B cell (primary cell): ENCODE data around the gene HOXA5.

ENCODE experiments used
- EZH2 ChIP-seq: IDR thresholded peaks from 2 replicates; pipeline ENCODE4 v1.6.1; 2012; ENCODE audit warnings: borderline replicate concordance, low read depth, mild to moderate bottlenecking, moderate library complexity, low read length; ENCODE audit not compliant: insufficient read depth, poor library complexity, severe bottlenecking
- TF ChIP-seq, protein P1 (sequence below): fragments of 200-600 bp; IDR thresholded peaks from one replicate; pipeline ENCODE4 v1.8.0; 2022; ENCODE audit warnings: antibody characterized with exemption, mild to moderate bottlenecking

DNA sequence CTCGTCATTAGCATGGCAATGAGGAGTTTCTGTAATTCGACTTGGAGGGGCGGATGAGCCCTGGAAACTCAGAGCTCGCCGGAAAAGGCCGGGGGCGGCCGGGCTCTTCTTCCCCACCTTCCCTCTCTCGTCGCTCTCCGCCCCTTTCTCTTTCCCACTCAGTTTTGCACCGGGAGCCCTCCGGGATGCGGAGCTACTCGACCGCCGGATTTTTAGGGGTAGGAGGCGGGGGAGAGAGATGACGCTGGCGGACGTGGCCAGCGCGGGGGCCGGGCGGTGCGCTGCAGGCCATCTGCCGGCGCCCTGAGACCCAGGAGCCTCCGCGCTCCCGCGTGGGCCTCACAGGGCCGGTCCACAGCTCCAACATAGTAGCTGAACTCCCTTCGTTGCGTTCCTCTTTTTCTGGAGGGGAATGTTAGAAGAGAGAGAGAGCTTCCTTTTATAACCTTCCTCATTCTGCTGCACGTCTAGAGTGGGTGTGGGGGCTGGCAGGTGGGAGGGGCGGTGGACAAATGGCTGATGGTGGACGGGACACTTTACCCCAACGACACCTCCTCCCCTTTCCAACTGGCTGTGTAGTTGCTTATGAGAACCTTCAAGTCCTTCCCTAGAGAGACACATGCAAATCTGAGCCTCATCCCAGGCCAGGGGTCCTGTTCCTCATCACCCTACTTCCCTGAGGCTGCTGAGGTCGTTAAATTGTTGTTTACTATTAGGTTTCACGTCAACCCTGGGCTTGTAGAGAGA, 46.5 kb downstream of the HOXA5 start:
- TF ChIP-seq, protein P1, sequence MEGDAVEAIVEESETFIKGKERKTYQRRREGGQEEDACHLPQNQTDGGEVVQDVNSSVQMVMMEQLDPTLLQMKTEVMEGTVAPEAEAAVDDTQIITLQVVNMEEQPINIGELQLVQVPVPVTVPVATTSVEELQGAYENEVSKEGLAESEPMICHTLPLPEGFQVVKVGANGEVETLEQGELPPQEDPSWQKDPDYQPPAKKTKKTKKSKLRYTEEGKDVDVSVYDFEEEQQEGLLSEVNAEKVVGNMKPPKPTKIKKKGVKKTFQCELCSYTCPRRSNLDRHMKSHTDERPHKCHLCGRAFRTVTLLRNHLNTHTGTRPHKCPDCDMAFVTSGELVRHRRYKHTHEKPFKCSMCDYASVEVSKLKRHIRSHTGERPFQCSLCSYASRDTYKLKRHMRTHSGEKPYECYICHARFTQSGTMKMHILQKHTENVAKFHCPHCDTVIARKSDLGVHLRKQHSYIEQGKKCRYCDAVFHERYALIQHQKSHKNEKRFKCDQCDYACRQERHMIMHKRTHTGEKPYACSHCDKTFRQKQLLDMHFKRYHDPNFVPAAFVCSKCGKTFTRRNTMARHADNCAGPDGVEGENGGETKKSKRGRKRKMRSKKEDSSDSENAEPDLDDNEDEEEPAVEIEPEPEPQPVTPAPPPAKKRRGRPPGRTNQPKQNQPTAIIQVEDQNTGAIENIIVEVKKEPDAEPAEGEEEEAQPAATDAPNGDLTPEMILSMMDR = no peak
- no peak for TF ChIP-seq EZH2
